Muscle of leg (tissue), 11 donors: Measurements from ENCODE around the gene IREB2. TPM values are rescaled to one million over a fixed set of nuclear protein-coding genes. Genes with fewer than 3 reads are reported as not detected.

ENCODE experiments used
- DNase-seq: peaks from one replicate; pipeline ENCODE4 v3.0.0; 2013
- H3K27ac ChIP-seq: one replicate; pipeline ENCODE4 v1.5.1; 2013; ENCODE audit warnings: mild to moderate bottlenecking, low read length, control low read depth
- H3K27me3 ChIP-seq: one replicate; pipeline ENCODE4 v1.6.1; 2013; ENCODE audit warnings: low read length; ENCODE audit not compliant: control insufficient read depth, insufficient read depth
- H3K36me3 ChIP-seq: one replicate; pipeline ENCODE4 v1.6.1; 2013; ENCODE audit warnings: low read length; ENCODE audit not compliant: control insufficient read depth, insufficient read depth
- H3K4me1 ChIP-seq: one replicate; pipeline ENCODE4 v1.6.1; 2013; ENCODE audit warnings: low read length; ENCODE audit not compliant: control insufficient read depth, insufficient read depth
- H3K4me3 ChIP-seq: one replicate; pipeline ENCODE4 v1.5.1; 2013; ENCODE audit warnings: low read length, control low read depth
- H3K9me3 ChIP-seq: replicated peaks from 2 replicates; pipeline ENCODE4 v1.6.1; 2013; ENCODE audit warnings: low read depth, low read length; ENCODE audit not compliant: control insufficient read depth
- WGBS: methylation state at CpG from one replicate; pipeline ENCODE4 v1.1.5; 2013; ENCODE audit warnings: missing lambda C conversion rate; ENCODE audit not compliant: insufficient coverage; 5-methylcytosine and 5-hydroxymethylcytosine counted together
- polyA plus RNA-seq, 8 donors: library from polyadenylated mRNA; unstranded; fragments of 120-200 nt; gene quantifications; one replicate each; pipeline versions ENCODE4 v1.2.1 to v1.2.3, GENCODE V29; 2013; ENCODE audit warnings: inconsistent platforms in 1 of 8, low replicate concordance in 1 of 8; ENCODE audit not compliant: insufficient read length in 8 of 8, insufficient read depth in 1 of 8
- total RNA-seq: library from RNA; stranded (reverse); fragments of 120-200 nt; gene quantifications from one replicate; pipeline ENCODE4 v1.2.4, GENCODE V29; 2013

The IREB2 gene
- total and polyA plus RNA-seq, 9 donors, result 28.4 to 44.0 (median 37.7) TPM

GRCh38 chr15:78418686-78419085 lies 19.3 kb upstream of the IREB2 start:
- no peaks in the 10 kb centered on the region for H3K36me3 ChIP-seq
- peaks cover 2% of the 10 kb centered on the region for H3K4me1 ChIP-seq
- peaks cover 4% of the 10 kb centered on the region for H3K27me3 ChIP-seq
- H3K9me3 ChIP-seq, result no peaks in the 10 kb centered on the region
- WGBS, result 86% methylated on average over 3 of the region's 9 CpGs
- no peak overlapping the region for H3K4me3 ChIP-seq
- DNase-seq, result no peak
- H3K27ac ChIP-seq, result no peak overlapping the region

GRCh38 chr15:78419367-78419766 lies 18.6 kb upstream of the IREB2 start:
- Histone ChIP-seq H3K36me3 (no peaks in the 10 kb centered on the region), H3K27ac (no peak overlapping the region), H3K27me3 (peaks cover 5% of the 10 kb centered on the region), H3K4me1 (peaks cover 2% of the 10 kb centered on the region), H3K4me3 (no peak overlapping the region), H3K9me3 (no peaks in the 10 kb centered on the region)
- no CpG with 5 or more reads among the region's 3 CpGs for WGBS
- no peak for DNase-seq

- Histone ChIP-seq H3K4me1 (peaks cover 2% of the 10 kb centered on the region), H3K4me3 (no peak overlapping the region), H3K27ac (peak overlapping the region; percentile 60), H3K27me3 (peaks cover 9% of the 10 kb centered on the region), H3K9me3 (no peaks in the 10 kb centered on the region), H3K36me3 (no peaks in the 10 kb centered on the region)
- WGBS, result 83% methylated on average over 4 of the region's 4 CpGs
- DNase-seq, result no peak
Measured at GRCh38 chr15:78420220-78420619, 17.8 kb upstream of the IREB2 start.

GRCh38 chr15:78420766-78421165 lies 17.2 kb upstream of the IREB2 start:
- Histone ChIP-seq H3K36me3 (no peaks in the 10 kb centered on the region), H3K4me3 (no peak overlapping the region), H3K9me3 (no peaks in the 10 kb centered on the region), H3K27ac (peak overlapping the region; percentile 60), H3K4me1 (peaks cover 2% of the 10 kb centered on the region), H3K27me3 (peaks cover 9% of the 10 kb centered on the region)
- DNase-seq, result no peak
- WGBS, result 54% methylated on average over 8 of the region's 8 CpGs

GRCh38 chr15:78421238-78421965 lies 16.6 kb upstream of the IREB2 start:
- 26% methylated on average over 7 of the region's 7 CpGs for WGBS
- Histone ChIP-seq H3K27me3 (peaks cover 9% of the 10 kb centered on the region), H3K4me3 (no peak overlapping the region), H3K27ac (peak overlapping the region; percentile 60), H3K9me3 (no peaks in the 10 kb centered on the region), H3K36me3 (no peaks in the 10 kb centered on the region), H3K4me1 (peaks cover 2% of the 10 kb centered on the region)
- peak; percentile 89 for DNase-seq

GRCh38 chr15:78422571-78423340 lies 15.3 kb upstream of the IREB2 start:
- Histone ChIP-seq H3K4me3 (no peak overlapping the region), H3K4me1 (peaks cover 2% of the 10 kb centered on the region), H3K9me3 (no peaks in the 10 kb centered on the region), H3K27ac (no peak overlapping the region), H3K36me3 (no peaks in the 10 kb centered on the region), H3K27me3 (peaks cover 11% of the 10 kb centered on the region)
- 48% methylated on average over 8 of the region's 12 CpGs for WGBS
- DNase-seq, result peak; percentile 77

- whole genome bisulfite sequencing, result no CpG with 5 or more reads among the region's 3 CpGs
- no peak for DNase-seq
- H3K27me3 ChIP-seq, result peaks cover 13% of the 10 kb centered on the region
- H3K9me3 ChIP-seq, result no peaks in the 10 kb centered on the region
- H3K4me1 ChIP-seq, result peaks cover 2% of the 10 kb centered on the region
- no peak overlapping the region for H3K4me3 ChIP-seq
- H3K36me3 ChIP-seq, result no peaks in the 10 kb centered on the region
- no peak overlapping the region for H3K27ac ChIP-seq
Measured at GRCh38 chr15:78424673-78425072, 13.3 kb upstream of the IREB2 start.

- WGBS, result no CpG with 5 or more reads among the region's 1 CpG
- DNase-seq, result no peak
- no peak overlapping the region for H3K4me3 ChIP-seq
- peaks cover 17% of the 10 kb centered on the region for H3K27me3 ChIP-seq
- H3K9me3 ChIP-seq, result no peaks in the 10 kb centered on the region
- no peaks in the 10 kb centered on the region for H3K36me3 ChIP-seq
- peaks cover 2% of the 10 kb centered on the region for H3K4me1 ChIP-seq
- no peak overlapping the region for H3K27ac ChIP-seq
Measured at GRCh38 chr15:78425643-78426042, 12.4 kb upstream of the IREB2 start.

GRCh38 chr15:78426300-78426699 lies 11.7 kb upstream of the IREB2 start:
- WGBS, result 100% methylated on average over 2 of the region's 5 CpGs
- Histone ChIP-seq H3K27ac (no peak overlapping the region), H3K9me3 (no peaks in the 10 kb centered on the region)

GRCh38 chr15:78427953-78428352 lies 10.1 kb upstream of the IREB2 start:
- DNase-seq, result no peak
- Histone ChIP-seq H3K27me3 (peaks cover 21% of the 10 kb centered on the region), H3K27ac (no peak overlapping the region), H3K4me1 (no peaks in the 10 kb centered on the region), H3K9me3 (no peaks in the 10 kb centered on the region), H3K4me3 (no peak overlapping the region), H3K36me3 (no peaks in the 10 kb centered on the region)

More at GRCh38 chr15:78426300-78426699, 11.7 kb upstream of the IREB2 start:
- H3K4me3 ChIP-seq, result no peak overlapping the region
- H3K4me1 ChIP-seq, result peaks cover 2% of the 10 kb centered on the region
- no peak for DNase-seq
- no peaks in the 10 kb centered on the region for H3K36me3 ChIP-seq
- peaks cover 13% of the 10 kb centered on the region for H3K27me3 ChIP-seq
